ENCODE data around the gene MACO1.

GRCh38 chr1:25504706-25505595 lies 74.3 kb downstream of the MACO1 start:
- TF ChIP-seq EZH2 (IDR thresholded peaks at IDR 0.05; ENCODE audit: insufficient read depth, poor library complexity, severe bottlenecking) (no peak), EZH2phosphoT487 (IDR thresholded peaks at IDR 0.05; ENCODE audit: insufficient read depth, low read depth) (no peak)

All from GM23248 (cell line).